Activated CD4-positive, alpha-beta T cell treated with anti-CD3 and anti-CD28 coated beads, Interleukin-2, amount 50 U/mL, for 16 hours (primary cell): ENCODE measurements around the gene ZBTB16.
A peak's percentile ranks its signal among the peaks of the same experiment; 100 is the strongest.

ENCODE experiments used
- DNase-seq: peaks from one replicate; pipeline ENCODE4 v3.0.0-alpha.2; 2020

ZBTB16 gene

DNA sequence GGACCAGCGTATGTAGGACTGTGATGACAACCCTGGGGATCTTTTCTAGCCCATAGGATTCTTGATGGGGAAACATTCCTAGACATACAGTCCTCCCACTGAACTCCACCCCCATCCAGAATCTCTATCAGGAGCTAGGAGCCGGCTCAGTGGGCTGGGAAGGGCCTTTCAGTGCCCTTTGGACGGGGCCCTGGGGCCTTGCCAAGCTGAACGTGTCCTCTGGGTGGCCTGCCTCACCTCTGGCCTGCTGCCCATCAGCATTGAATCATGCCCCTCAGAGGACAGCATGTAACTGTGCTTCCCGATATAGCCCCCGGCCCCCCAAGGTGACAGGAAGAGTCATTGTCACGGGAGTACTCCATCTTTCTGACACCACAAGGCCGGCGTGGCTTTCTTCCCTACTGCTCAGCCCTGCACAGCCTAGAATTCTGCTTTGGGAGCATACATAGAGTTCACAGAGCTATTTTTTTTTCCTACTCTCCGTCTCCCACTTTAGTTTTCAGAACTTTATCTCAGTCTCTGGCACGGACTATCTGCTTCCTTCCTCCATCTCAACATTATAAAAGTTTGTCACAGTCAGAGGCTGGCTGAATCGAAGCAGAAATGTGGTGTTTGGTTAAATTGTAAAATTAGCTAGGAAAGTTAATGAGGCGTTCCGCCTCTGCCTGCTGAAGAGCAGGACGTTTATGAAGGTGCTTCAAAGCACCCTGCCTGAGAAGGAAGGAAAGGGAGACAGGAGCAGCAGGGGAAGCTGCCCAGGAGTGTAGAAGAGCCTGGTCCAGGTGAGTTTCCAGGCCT is 111.9 kb downstream of the ZBTB16 start:
- DNase-seq: no peak

DNA sequence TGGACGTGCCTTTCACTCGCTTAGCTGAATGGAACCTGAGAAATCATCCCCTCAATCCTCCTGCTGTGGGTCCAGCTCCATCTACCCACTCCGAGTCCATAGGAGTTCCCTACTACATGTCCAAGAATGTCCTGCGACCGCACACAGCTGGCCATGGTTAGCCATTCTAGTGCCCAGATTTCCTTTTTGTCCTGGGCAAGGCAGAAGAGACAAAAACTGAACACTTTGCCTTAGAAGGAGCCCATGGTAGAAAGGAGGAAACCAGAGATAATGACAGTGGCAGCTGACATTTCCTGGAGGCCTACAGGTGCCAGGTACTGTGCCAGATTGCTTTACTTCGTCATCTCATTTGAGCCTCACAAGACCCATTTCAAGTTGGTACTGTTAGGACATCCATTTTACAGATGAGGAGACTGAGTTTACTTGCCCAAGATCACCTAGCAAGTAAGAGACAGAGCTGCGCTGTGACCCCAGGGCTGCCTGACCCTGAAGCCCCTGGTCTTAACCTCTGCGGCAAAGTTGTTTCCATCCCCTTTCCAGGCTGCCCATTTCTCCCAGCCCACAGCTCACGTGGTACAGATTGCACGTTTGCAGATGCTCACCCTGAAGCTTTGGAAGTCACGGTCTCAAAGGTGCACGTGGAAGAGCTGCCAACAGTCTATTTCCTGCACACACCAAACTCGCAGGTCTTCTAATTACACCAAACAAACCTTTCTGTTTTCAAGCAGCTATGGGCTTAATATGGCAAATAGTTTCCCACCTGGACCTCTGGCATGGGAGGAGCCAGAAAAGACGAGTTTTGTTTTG is 112.7 kb downstream of the ZBTB16 start:
- no peak for DNase-seq

DNA sequence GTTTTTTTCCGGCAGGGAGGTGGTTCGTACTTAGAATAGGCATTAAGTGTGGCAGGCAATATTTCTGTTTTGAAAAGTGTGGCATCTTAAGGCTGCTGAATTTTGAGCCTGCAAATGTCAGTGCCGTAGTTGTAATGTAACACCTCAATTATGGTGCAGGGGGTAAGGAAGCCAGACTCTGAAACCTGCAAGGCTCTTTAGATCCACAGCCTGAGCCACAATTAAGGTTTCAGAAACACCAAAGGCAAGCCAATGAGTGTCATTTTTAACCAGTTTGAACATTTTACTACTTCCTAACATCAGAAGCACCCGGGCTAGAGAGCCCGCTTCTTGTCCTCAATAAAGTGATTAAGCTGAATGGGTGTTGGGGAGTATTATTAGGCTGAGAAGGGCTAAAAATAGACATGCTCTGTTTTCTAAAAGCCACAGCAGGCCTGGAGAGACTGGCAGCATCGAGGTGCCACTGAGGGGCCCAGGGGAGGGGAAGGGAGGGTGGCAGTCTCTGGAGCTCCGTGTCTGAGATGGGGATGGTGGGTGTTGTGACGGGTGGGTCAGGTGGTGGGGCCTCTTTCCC is 113.4 kb downstream of the ZBTB16 start:
- DNase-seq: no peak

DNA sequence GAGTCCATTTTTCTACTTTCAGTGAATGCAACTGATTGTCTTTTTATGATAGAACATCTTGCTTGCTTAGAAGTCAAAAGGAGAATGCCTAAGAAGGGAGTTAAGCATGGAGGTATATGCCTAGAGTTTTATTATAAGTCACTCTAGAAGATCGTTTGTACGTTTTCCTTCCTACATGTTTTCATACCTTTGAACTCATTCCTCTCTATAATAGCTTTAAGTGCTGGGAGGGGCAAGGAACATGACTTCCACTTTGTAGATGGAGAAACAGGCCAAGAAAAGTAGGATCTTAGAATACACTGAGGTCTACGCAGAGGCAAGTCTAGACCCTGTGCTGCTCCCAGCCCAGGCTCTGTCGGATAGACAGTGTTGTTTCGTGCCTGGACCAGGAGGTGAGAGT is 114.3 kb downstream of the ZBTB16 start:
- no peak for DNase-seq

DNA sequence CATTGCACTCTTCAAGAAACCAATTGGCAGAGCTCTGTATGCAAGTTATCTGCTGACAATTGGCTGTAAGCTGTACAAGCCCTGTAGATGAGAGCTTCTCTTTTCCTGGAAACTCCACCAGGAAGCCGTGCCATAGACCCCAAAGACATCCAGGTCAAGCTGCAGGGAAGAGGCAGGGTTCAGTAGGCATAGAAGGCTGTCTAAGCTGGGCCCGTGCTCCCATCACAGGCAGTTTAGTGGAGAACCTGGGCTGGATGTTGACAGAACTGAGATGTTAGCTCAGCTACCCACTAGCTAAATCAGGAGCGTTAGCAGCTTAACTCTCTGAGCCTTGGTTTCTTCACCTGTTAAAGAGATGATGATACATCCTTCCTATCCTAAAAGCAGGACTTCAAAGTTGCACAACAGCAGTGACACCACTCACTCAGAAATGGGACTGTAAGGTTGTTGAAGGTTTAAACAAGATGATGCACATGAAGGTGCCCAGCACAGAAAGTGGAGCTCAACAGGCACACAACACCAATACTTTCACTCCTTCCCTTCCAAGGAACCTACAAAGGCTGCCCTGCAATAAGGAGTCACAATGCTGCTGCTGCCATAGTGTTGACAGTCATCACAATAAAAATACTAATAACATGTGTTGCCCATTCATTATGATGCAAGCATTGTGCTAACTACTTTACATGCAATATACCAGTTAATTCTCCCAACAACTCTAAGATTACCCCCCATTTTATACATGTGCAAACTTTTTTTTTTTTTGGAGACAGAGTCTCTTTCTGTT is 115.4 kb downstream of the ZBTB16 start:
- no peak for DNase-seq

DNA sequence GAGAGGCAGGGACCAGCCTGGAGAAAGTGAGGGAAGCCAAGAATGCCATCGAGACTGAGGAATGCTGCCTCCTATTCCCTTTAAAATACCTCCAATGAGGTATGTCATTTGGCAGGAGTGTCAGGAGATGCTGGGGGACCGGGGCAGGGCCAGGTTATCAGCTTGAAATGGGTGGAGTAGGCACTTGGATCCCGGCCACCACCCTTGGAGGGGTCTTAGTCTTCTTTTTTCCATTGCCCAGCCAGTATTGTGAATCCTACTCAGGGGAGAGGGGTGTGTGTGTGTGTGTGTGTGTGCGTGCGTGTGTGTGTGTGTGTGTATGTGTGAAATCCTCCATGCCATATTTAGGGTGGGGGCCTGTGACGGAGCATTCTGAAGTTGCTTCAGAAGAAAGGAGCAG is 116.2 kb downstream of the ZBTB16 start:
- no peak for DNase-seq

DNA sequence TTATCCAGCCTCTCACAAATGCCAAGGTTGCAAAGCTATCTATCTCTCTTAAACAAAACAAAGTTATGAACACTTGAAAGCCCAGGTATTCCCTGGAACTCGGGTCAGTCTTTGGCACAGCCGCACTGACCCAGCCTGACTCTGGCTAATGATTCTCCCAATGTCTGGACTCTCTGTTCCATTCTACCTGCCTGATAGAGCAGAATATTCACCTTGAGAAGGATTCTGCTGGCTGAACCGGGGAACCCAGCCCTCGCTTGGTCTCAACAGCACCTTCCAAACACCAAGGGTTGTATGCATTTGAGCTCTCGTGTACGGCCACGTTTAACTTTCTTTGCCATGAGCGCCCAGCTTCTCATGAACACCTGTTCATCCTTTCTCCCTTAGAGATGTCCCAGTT is 116.8 kb downstream of the ZBTB16 start:
- no peak for DNase-seq

DNA sequence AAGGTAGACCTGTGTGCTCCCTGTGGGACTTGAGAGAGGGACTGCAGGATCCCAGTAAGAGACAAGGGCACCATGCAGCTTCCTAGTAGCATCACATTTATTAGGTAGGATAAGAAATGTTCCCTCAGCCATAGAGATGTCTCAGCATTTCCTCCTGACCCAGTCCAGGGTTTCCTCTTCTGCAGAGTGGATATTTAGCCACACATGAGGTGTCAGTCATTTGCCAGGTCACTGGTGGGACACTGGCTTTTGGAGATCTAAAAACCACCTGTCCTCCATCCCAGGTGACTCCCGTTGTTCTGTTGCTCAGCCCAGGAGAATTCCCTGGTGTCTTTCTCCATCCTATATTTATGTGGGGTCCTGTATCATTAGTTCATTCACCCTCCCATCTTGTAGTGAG is 119.1 kb downstream of the ZBTB16 start:
- no peak for DNase-seq

DNA sequence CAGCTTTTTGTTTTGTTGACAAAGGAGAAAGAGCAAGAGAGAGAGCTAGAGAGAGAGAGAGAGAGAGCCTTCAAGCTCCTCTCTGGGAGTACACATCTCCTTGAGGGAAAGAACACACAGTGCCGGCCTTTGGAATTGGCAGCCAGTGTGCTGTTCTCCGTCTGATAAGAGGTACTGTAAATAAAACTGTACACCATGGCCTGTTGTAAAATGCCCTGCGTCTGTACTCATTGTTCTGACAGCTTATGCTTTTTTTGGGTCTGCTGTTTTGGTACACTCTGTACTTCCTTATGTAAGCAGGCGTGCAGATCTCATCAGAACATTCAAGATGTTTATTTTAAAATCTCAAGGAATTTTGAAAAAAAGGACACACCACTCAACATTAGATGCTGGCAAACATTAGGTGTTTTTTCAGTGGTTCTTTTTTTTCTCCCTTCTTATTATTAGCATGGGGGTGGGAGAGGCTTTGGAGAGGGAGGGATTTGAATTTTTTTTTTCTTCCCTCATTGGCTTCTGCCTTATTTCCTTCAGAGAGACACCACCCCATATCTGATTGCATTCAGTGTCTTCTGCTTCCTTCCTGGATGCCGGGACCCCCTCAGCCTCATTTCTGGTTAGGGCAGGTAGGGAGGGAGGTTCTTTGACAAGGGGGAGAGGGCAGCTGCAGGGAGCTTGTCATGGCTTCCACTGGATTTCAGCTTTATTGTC is 119.9 kb downstream of the ZBTB16 start:
- no peak for DNase-seq

DNA sequence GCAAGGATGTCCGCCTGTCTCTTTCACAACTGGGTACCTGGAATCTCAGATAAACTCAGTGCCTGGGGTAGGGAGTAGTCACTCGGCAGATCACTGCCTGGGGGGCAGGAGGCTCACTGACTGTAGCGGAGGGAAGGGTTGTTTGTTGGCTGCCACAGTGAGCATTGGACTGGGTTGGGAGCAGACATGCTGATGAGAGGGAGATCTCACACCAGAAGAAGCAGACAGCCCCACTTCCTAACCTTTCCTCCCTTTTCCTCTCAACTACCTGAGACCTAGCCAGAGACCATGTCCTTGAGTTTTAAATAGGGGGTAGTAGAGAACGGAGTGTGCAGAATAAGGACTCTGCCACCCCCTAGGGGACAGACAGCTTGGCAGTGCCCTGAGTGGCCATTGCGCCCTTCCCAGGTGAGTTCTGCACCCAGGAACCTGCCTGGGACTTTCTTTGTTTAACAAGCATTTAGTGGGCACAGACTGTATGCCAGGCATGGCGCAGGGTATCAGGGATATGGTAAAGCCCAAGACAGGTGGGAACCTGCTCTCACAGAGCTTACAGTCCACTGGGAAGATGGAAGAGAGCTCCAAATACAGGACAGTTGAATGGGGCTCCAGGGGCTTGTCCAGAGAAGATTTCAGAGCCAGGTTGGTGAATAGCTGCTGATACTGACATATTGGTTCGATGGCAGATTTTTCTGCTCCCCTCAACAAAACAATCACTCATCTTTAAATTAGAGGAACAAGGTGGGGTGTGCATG is 121.0 kb downstream of the ZBTB16 start:
- no peak for DNase-seq

DNA sequence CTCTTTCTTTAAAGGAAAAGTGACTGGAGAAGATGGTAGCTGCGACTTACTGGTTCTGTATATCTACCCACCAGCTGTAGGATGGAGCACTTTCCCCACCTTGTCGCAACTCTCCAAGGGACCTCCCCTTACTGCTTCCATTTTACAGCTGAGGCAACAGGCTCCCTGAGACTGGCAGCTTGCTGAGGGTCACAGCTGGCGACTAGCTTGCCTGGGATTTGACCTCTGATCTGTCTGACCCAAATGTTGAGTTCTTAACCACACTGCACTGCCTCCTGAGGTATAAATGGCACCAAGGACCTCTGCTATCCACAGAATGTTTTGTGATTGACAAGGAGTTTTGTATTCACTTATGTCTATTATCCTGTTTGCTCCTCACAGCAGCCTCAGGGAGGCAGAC is 121.7 kb downstream of the ZBTB16 start:
- DNase-seq: no peak

DNA sequence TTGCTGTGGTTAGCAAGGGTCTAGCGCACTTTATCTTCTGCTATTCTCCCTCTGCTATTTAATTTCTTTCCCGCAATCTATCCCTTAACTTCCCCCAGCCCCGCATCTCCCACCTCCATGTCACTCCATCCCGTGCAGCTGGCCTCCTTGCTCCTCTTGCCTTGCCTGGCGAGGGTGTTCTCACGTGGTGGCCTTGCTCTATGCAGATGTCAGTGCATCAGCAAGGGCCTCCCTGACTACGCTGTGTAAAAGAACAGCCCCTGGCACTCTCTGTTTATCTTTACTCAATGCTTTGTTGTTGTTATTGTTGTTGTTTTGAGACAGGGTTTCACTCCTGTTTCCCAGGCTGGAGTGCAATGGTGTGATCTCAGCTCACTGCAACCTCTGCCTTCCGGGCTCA is 122.2 kb downstream of the ZBTB16 start:
- DNase-seq: no peak

DNA sequence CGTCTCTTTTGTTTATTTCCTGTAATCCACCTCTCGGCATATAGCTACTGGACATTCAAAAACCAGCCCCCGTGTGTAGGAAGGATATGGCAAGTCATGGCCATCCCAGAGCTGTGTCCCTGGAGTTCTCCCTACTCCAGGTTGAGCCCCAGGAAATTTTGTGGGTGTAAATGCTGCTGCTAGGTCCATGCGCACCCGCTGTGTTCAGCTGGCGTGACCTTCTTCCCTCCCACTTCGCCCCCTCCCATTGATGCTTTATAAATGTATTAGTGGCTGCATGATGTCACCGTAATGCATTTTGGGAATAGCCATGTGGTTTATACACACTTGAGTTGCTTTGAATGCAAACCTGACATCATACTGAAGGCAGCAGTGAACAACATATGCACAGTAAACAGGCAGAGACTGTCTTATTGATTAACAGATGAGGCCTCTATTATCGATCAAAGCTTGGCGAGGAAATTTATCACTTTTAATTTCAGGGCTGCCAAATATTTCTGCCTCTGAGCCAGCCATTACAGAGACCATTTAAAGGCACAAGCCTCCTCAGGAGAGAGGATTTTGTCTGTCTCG is 123.0 kb downstream of the ZBTB16 start:
- DNase-seq: no peak

DNA sequence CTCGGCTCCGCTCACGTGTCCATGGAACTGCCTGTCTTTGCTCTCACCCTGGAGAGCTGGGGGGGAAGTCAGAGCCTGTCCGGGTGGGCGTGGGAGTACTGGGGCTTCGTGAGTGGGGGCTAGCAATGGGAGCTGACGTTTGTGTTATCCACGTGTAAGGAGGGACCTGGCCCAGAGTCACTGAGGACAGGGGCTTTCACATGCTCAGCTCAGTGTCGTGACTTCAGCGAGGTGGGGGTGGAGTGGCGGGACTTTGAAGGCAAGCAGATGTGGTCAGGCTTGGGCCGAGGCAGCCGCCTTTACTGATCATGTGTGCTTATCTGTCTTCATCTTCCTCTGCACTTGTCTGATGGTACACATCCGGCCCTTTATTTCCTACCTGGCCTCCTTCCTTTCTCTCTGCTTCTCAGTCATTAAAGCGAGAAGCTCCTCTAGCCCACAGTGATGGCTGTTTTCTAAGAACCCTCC is 123.6 kb downstream of the ZBTB16 start:
- DNase-seq: peak; percentile 63

DNA sequence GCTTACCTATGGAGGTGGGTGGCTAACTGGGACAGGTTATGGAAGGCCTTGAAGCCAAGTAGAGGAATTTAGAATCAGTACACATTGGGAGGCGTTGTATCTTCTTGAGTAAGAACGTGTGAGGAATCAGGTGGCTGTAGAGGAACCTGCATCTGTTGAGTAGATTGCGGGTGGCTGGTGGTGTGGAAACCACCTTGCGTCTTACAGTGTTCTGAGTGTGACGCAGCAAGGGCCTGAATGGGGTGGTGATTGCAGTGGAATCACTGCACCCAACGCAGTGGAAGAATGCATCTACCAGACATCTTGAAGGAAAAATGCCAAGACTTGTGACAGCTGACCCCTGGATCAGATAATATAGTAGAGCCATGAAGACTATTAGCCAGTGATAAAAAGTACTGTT is 125.9 kb downstream of the ZBTB16 start:
- no peak for DNase-seq

DNA sequence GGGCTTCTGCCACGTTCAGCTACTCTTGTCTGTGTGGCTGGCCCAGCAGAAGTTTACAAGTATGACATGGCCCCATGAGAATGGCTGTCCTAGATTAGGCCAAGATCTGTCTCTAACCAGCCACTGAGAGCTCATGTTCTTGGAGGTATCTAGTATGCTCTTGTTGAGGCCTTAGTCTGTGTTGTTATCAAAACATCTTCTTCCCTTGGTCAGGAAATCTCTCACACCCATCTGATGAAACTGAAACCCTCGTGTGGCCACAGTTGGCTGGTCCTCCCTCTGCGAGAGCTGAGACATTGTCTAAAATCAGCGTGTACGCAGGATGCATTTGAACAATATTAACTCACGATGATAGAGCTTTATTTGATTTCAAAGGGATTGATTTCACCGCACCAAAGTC is 127.7 kb downstream of the ZBTB16 start:
- DNase-seq: peak; percentile 24

DNA sequence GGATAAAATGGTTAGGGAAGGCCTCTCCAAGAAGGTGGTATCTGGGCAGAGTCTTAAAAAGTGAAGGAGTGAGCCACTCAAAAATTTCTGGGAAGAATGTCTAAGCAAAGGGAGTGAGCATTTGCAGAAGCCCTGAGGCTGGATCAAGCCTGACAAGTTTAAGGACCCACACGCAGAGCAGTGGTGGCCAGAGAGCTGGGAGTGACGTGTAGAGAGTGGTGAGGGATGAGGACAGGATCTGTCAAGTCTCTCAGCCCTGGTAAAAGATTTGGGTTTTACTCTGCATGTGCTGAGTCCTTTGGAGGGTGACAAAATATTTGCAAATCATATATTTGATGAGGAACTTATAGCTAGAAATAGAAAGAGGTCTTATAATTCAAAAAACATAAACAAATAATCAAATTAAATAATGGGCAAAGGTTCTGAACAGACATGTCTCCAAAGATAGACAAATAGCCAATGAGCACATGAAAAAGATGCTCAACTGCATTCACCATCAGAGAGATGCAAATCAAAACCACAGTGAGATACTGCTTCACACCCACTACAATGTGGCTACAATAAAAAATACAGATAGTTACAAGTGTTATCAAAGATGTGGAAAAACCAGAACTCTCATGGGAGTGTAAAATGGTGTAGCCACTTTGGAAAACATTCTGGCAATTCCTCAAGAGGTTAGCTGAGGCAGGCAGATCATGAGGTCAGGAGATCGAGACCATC is 129.5 kb downstream of the ZBTB16 start:
- no peak for DNase-seq

DNA sequence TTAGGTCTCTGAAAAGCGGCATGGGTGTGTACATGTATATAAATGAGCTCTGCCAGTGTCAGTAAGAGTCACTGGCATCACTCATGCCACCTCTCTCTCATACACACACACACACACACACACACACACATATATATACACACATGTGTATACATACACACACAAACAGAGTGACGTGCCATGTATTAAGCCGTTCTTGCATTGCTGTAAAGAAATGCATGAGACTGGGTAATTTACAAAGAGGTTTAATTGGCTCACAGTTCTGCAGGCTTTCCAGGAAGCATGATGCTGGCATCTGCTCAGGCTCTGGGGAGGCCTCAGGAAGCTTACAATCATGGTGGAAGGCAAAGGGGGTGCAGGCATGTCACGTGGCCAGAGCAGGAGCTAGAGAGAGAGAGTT is 131.1 kb downstream of the ZBTB16 start:
- DNase-seq: no peak

DNA sequence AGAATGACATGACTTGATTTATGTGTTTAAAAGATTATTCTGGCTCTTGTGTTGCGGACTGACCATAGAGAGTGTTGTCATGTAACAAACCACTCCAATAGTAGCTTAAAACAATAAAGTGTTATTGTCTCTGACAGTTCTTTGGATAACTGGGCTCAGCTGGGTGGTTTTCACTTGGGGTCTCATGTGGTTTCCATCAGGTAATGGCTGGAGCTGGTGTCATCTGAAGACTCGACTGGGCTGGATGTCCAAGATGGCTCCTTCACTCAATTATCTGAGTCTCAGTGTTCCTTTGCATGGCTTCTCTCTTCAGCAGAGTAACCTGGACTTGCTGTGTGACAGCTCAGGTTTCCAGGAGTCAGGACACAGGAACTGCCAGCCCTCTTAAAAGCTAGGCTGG is 132.4 kb downstream of the ZBTB16 start:
- no peak for DNase-seq

DNA sequence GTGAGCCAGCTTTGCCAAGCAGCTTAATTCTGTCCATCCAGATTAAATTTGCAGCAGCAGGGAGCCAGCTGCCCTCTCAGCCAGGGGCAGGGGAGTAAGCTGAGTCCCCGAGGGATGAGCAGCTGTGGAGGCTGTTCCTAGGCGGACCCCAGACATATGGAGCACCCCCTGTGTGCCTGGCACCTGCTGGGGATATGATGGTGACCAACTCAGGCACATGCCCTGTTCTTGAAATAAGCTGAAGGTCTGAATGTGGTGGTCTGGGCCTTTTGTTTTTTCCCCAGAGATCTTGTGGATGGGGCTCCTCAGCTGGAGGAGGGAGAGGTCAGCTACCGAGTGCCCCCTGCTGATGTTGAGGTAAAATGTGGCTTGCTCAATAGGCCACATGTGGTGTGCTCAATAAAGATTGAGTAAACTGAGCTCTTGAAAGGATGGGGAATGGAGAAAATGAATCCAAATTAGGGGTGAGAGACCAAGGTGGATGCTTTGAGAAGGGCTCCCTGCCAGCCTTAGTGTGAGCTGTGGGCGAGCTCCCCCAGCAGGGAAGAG is 133.4 kb downstream of the ZBTB16 start:
- DNase-seq: no peak
